ENCODE data around the gene PPP1R13B. TPM values are rescaled to one million over a fixed set of nuclear protein-coding genes. Genes with fewer than 3 reads are reported as not detected.

PPP1R13B gene
- total and polyA plus RNA-seq, 12 donors: 9.6 to 42.4 (median 22.6) TPM

DNA sequence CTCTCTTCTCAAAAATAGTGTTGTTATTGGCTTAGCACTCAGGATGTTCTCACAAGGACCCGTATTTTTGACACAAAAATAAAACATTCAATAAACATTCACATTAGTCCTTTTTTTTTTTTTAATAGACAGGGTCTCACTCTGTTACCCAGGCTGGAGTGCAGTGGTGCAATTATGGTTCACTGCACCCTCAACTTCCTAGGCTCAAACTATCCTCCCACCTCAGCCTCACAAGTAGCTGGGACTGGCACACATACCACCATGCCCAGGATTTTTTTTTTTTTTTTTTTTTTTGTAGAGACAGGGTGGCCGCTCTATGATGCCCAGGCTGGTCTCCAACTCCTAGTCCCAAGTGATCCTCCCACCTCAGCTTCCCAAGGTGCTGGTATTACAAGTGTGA is 27.0 kb downstream of the PPP1R13B start:
- Histone ChIP-seq H3K9me3 (replicated peaks in 1 of 3) (no peaks in the 10 kb centered on the region), H3K4me1 (replicated peaks in 1 of 2) (peaks cover 18 to 48% of the 10 kb centered on the region in 2 donors), H3K4me3 (peak overlapping the region in 1 of 4 donors; percentile 4), H3K27ac (peak overlapping the region in 2 of 5 donors; percentile 53 to 55), H3K27me3 (no peaks in the 10 kb centered on the region), H3K36me3 (replicated peaks in 1 of 2) (no peaks in the 10 kb centered on the region)
- no peak for TF ChIP-seq POLR2A (IDR thresholded peaks at IDR 0.05)
- no peak for DNase-seq
- WGBS, 4 donors: 52 to 68% (median 56%) methylated on average over 2 of the region's 2 CpGs
- intact Hi-C loops (cut with DNase I): no loop called here

DNA sequence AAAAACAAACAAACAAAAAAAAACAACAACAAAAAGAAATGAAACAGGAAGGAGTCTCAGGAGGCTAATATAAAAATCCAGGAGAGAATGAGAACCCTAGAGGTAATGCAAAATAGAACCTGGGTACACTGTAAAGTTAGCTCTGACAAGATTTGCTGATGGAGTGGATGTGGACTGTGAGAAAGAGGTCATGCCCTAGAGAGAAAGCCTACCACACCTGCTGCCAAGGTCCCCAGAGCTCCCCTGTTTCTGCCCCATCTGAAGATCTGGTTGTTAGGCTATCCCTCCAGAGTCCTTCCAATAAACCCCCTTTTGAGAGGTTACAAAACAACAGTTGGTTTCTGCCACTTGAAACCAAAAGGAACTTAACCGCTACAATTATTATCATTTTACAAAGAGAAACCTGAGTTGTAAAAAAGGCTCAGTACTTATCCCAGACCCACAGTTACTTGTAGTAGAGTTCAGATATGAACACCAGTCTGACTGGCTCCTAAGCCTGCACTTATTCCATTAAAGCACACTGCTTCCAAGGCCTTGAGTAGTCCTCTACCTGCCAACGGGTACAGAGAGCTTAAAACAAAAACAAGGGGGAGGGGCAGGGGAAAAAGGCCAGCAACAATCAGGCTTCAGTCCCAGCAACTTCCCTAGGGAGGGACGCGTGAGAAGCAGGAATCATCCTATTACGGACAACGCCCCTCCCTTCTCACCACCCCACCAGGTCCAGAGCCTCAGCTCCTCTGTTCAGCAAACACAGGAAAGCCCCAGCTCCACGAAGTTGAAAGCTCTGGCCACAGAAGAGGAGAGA is 27.7 kb downstream of the PPP1R13B start:
- no peak for TF ChIP-seq POLR2A (IDR thresholded peaks at IDR 0.05)
- TF ChIP-seq, protein P1, sequence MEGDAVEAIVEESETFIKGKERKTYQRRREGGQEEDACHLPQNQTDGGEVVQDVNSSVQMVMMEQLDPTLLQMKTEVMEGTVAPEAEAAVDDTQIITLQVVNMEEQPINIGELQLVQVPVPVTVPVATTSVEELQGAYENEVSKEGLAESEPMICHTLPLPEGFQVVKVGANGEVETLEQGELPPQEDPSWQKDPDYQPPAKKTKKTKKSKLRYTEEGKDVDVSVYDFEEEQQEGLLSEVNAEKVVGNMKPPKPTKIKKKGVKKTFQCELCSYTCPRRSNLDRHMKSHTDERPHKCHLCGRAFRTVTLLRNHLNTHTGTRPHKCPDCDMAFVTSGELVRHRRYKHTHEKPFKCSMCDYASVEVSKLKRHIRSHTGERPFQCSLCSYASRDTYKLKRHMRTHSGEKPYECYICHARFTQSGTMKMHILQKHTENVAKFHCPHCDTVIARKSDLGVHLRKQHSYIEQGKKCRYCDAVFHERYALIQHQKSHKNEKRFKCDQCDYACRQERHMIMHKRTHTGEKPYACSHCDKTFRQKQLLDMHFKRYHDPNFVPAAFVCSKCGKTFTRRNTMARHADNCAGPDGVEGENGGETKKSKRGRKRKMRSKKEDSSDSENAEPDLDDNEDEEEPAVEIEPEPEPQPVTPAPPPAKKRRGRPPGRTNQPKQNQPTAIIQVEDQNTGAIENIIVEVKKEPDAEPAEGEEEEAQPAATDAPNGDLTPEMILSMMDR (IDR thresholded peaks at IDR 0.05): no peak
- 23 to 27% (median 25%) methylated on average over 7 of the region's 7 CpGs for WGBS, 4 donors
- H3K27ac ChIP-seq: peak overlapping the region in 3 of 5 donors; percentile 22 to 55 (median 53)
- H3K4me1 ChIP-seq (replicated peaks in 1 of 2): peaks cover 18 to 41% of the 10 kb centered on the region in 2 donors
- no peaks in the 10 kb centered on the region for H3K27me3 ChIP-seq
- H3K9me3 ChIP-seq (replicated peaks in 1 of 3): no peaks in the 10 kb centered on the region
- peak overlapping the region in 1 of 4 donors; percentile 4 for H3K4me3 ChIP-seq
- intact Hi-C loops (cut with DNase I): loop anchor here in 1 of 2 donors (10.0 kb wide), 1 partner anchor 75 kb away; no protein-coding TSS in a partner anchor
- DNase-seq: peak in 4 of 7 donors; percentile 53 to 62 (median 59)
- H3K36me3 ChIP-seq (replicated peaks in 1 of 2): no peaks in the 10 kb centered on the region

DNA sequence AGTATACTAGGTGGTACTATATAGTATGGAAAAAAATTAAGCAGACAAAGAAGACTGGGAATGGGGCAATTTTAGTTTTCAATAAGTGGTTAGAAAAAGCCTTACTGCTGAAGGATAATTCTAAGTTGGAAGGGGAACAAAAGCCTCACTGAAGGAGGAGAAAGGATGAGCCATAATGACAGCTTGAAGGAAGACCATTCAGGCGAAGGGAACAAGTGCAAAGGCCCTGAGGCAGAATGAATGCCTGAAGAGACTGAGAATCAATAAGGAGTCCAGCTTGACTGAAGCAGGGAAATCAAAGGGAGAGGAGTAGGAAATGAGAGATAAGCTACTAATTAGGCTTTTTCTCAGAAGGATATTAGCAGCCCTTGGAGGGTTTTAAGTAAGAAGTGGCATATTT is 28.5 kb downstream of the PPP1R13B start:
- WGBS, 4 donors: 91 to 98% (median 95%) methylated on average over 1 of the region's 1 CpG
- TF ChIP-seq POLR2A (IDR thresholded peaks at IDR 0.05): no peak
- TF ChIP-seq, protein P1 (IDR thresholded peaks at IDR 0.05): no peak
- no peak for DNase-seq
- Histone ChIP-seq H3K36me3 (replicated peaks in 1 of 2) (no peaks in the 10 kb centered on the region), H3K27me3 (no peaks in the 10 kb centered on the region), H3K9me3 (replicated peaks in 1 of 3) (no peaks in the 10 kb centered on the region), H3K4me1 (replicated peaks in 1 of 2) (peaks cover 18 to 39% of the 10 kb centered on the region in 2 donors), H3K27ac (peak overlapping the region in 1 of 5 donors; percentile 53), H3K4me3 (no peak overlapping the region)
- intact Hi-C loops (cut with DNase I): loop anchor here in 1 of 2 donors (10.0 kb wide), 1 partner anchor 76 kb away; no protein-coding TSS in a partner anchor

DNA sequence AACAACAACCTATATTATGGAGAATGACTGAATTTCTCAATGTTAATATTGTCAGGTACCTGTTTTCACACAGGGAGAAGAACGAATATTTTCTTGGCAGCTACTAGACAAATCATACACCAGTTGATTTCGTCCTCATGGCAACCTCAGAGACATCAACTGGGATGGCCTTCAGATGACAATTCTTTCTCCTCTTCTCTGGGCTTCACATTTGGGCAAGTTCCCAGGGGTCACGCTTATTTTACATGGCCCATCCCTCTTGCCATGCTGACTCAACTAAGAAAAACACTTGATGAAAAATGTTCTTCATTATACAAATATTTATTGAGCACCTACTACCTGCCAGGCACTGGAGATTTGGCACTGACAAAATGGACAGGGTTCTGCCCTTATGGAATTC is 29.0 kb downstream of the PPP1R13B start:
- no peak for TF ChIP-seq POLR2A (IDR thresholded peaks at IDR 0.05)
- TF ChIP-seq, protein P1 (IDR thresholded peaks at IDR 0.05): no peak
- peaks cover 18 to 39% of the 10 kb centered on the region in 2 donors for H3K4me1 ChIP-seq (replicated peaks in 1 of 2)
- intact Hi-C loops (cut with DNase I): loop anchor here in 1 of 2 donors (10.0 kb wide), 1 partner anchor 76 kb away; no protein-coding TSS in a partner anchor
- no peaks in the 10 kb centered on the region for H3K36me3 ChIP-seq (replicated peaks in 1 of 2)
- 38 to 56% (median 44%) methylated on average over 3 of the region's 3 CpGs for WGBS, 4 donors
- no peaks in the 10 kb centered on the region for H3K27me3 ChIP-seq
- DNase-seq: peak; percentile 33 to 79 (median 57)
- H3K27ac ChIP-seq: no peak overlapping the region
- no peak overlapping the region for H3K4me3 ChIP-seq
- no peaks in the 10 kb centered on the region for H3K9me3 ChIP-seq (replicated peaks in 1 of 3)

Measured in adrenal gland (tissue), 12 donors.